T-cell (primary cell): ENCODE results near the gene C1orf87. TPM values are rescaled to one million over a fixed set of nuclear protein-coding genes. Genes with fewer than 3 reads are reported as not detected.
A peak's percentile ranks its signal among the peaks of the same experiment; 100 is the strongest.

Source experiments
- ATAC-seq, 4 experiments: fragments of 200-7000 bp in 3 of 4; fragments of 150-1000 bp in 1 of 4; cut with Tn5 transposase; replicated peaks in 1 of 4; 1 replicate in 3 of 4; 2 replicates in 1 of 4; pipeline ENCODE4 v1.10.0; 2021; ENCODE audit warnings: moderate library complexity in 3 of 4, mild to moderate bottlenecking in 2 of 4, moderate number of reproducible peaks in 1 of 4
- CTCF ChIA-PET, 2 donors: fragments of 300-600 bp; sonication (Branson Sonifier 250); formaldehyde crosslinking; loops; one replicate each; lab custom pipeline; 2022; ENCODE audit warnings: antibody characterized with exemption in 2 of 2; lab: Charles Lee
- POLR2A ChIA-PET, 2 donors: fragments of 300-600 bp; sonication (Branson Sonifier 250); formaldehyde crosslinking; loops; one replicate each; lab custom pipeline; 2022; ENCODE audit warnings: antibody characterized with exemption in 2 of 2; lab: Charles Lee
- DNase-seq, 35 experiments: peaks; one replicate each; pipeline versions ENCODE4 v3.0.0 to v3.0.0-alpha.2; 2013 to 2023
- H3K27ac ChIP-seq: one replicate; pipeline ENCODE4 v1.5.1; 2013; ENCODE audit warnings: low read length
- H3K27me3 ChIP-seq, 2 experiments: replicated peaks in 1 of 2; 1 replicate in 1 of 2; 2 replicates in 1 of 2; pipeline versions ENCODE4 v1.6.1 to v1.7.0; 2013; ENCODE audit warnings: low read length in 1 of 2, mixed read lengths in 1 of 2; ENCODE audit not compliant: control insufficient read depth in 2 of 2, insufficient read depth in 2 of 2; ENCODE audit errors: extremely low read depth in 1 of 2
- H3K36me3 ChIP-seq, 2 donors: 1 replicate in 1 of 2; 2 replicates in 1 of 2; pipeline versions ENCODE4 v1.6.1 to v1.7.0; 2013; ENCODE audit warnings: low read length in 1 of 2; ENCODE audit not compliant: control insufficient read depth in 2 of 2, insufficient read depth in 1 of 2; ENCODE audit errors: extremely low read depth in 1 of 2
- H3K4me1 ChIP-seq, 2 experiments: 1 replicate in 1 of 2; 2 replicates in 1 of 2; pipeline versions ENCODE4 v1.6.1 to v1.7.0; 2013; ENCODE audit warnings: low read length in 2 of 2, mixed read lengths in 1 of 2; ENCODE audit not compliant: insufficient read depth in 2 of 2, control insufficient read depth in 1 of 2; ENCODE audit errors: extremely low read depth in 1 of 2
- H3K4me3 ChIP-seq, 2 donors: 1 replicate in 1 of 2; 2 replicates in 1 of 2; pipeline versions ENCODE4 v1.5.1 to v1.7.0; 2013; ENCODE audit warnings: mild to moderate bottlenecking in 2 of 2, low read length in 1 of 2, moderate library complexity in 1 of 2; ENCODE audit not compliant: control insufficient read depth in 1 of 2; ENCODE audit errors: extremely low read depth in 1 of 2
- H3K9me3 ChIP-seq: 2 replicates; pipeline ENCODE4 v1.7.0; 2013
- H3K27ac Mint-ChIP-seq, 2 donors: one replicate each; pipeline ENCODE4 v1.8.0; 2020 to 2021; ENCODE audit warnings: mild to moderate bottlenecking in 2 of 2, mixed read lengths in 2 of 2
- H3K27me3 Mint-ChIP-seq, 2 donors: one replicate each; pipeline ENCODE4 v1.8.0; 2021 to 2022; ENCODE audit warnings: mixed read lengths in 2 of 2
- H3K36me3 Mint-ChIP-seq: one replicate; pipeline ENCODE4 v1.8.0; 2021; ENCODE audit warnings: mixed read lengths
- H3K4me1 Mint-ChIP-seq, 3 donors: one replicate each; pipeline ENCODE4 v1.8.0; 2020 to 2022; ENCODE audit warnings: mixed read lengths in 3 of 3, mild to moderate bottlenecking in 1 of 3
- H3K4me3 Mint-ChIP-seq, 3 donors: one replicate each; pipeline ENCODE4 v1.8.0; 2020 to 2022; ENCODE audit warnings: mild to moderate bottlenecking in 3 of 3, mixed read lengths in 3 of 3, moderate library complexity in 3 of 3
- H3K9me3 Mint-ChIP-seq, 3 donors: one replicate each; pipeline ENCODE4 v1.8.0; 2020 to 2022; ENCODE audit warnings: mixed read lengths in 3 of 3
- WGBS: methylation state at CpG from one replicate; pipeline ENCODE4 v1.1.5; 2013; ENCODE audit warnings: missing lambda C conversion rate; ENCODE audit not compliant: insufficient coverage; 5-methylcytosine and 5-hydroxymethylcytosine counted together
- total RNA-seq, 35 experiments: library from RNA in 6 of 35; stranded (reverse) in 6 of 35; fragments of 120-200 nt in 1 of 35; gene quantifications; one replicate each; pipeline versions ENCODE4 v1.2.1 to v1.2.4 and lab custom pipeline; 2013 to 2026

C1orf87 gene
- total RNA-seq, 5 donors from 2014 or later (not counting 1 experiment from before 2014, with no cell fraction given) = not detected

DNA sequence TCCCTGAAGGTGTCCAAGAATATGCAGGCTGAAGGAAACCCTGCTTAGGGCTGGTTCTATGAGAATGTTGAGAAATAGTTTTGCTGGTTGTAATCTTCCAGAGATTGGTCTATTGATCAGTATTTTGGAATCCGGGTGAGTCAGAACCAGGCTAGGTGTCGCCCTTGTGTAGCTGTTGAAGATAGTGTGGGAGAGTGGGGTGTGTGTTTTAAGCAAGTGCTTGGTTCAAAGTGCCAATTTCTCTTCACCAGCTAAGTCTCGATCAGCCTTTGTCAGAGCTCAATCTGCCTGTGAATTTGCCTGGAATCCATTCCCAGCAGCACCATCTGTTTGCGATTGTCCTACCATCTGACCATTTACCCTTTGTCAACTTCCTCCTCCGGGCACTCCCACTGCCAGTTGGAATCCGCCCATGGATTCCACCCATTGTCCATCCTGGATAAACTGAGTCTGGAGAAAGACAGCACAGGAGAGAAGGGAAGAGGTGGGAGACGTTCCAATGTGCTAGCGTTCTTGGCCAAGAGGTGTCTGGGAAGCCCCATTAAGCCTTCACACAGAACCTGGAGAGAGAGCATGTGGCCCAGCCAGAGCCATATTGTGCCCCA lies 87.6 kb downstream of the C1orf87 start:
- 71% methylated on average over 4 of the region's 8 CpGs for WGBS
- peaks cover 0 to 3% (median 0%) of the 10 kb centered on the region in 3 donors for H3K9me3 Mint-ChIP-seq
- no peak overlapping the region for H3K27ac Mint-ChIP-seq
- no peaks in the 10 kb centered on the region for H3K4me1 Mint-ChIP-seq
- no peaks in the 10 kb centered on the region for H3K36me3 Mint-ChIP-seq
- H3K27me3 ChIP-seq = no peaks in the 10 kb centered on the region
- ChIA-PET CTCF (no interaction called here), POLR2A (no interaction called here)
- H3K27ac ChIP-seq = no peak overlapping the region
- H3K4me3 ChIP-seq = no peak overlapping the region
- H3K27me3 Mint-ChIP-seq = peaks cover 6 to 18% of the 10 kb centered on the region in 2 donors
- H3K4me1 ChIP-seq = no peaks in the 10 kb centered on the region
- DNase-seq (no peak), ATAC-seq (no peak)
- no peak overlapping the region for H3K4me3 Mint-ChIP-seq
- H3K36me3 ChIP-seq = no peaks in the 10 kb centered on the region
- H3K9me3 ChIP-seq = no peaks in the 10 kb centered on the region

GRCh38 chr1:59979666-59980065 lies 93.9 kb downstream of the C1orf87 start:
- Mint-ChIP-seq H3K36me3 (no peaks in the 10 kb centered on the region), H3K27me3 (peaks cover 16 to 20% of the 10 kb centered on the region in 2 donors), H3K4me1 (no peaks in the 10 kb centered on the region), H3K27ac (no peak overlapping the region), H3K9me3 (no peaks in the 10 kb centered on the region), H3K4me3 (no peak overlapping the region)
- ChIA-PET CTCF (interaction anchor here in 1 of 2 donors (0.6 kb wide), 1 partner anchor 1069 kb away, joined by 4 read pairs; no protein-coding TSS in a partner anchor), POLR2A (no interaction called here)
- ATAC-seq (no peak), DNase-seq (no peak)
- no peak overlapping the region for H3K4me3 ChIP-seq
- H3K27me3 ChIP-seq = peaks cover 0 to 8% of the 10 kb centered on the region in 2 experiments
- no peaks in the 10 kb centered on the region for H3K4me1 ChIP-seq
- H3K36me3 ChIP-seq = no peaks in the 10 kb centered on the region
- no peaks in the 10 kb centered on the region for H3K9me3 ChIP-seq
- H3K27ac ChIP-seq = no peak overlapping the region
- no CpG with 5 or more reads among the region's 5 CpGs for WGBS

DNA sequence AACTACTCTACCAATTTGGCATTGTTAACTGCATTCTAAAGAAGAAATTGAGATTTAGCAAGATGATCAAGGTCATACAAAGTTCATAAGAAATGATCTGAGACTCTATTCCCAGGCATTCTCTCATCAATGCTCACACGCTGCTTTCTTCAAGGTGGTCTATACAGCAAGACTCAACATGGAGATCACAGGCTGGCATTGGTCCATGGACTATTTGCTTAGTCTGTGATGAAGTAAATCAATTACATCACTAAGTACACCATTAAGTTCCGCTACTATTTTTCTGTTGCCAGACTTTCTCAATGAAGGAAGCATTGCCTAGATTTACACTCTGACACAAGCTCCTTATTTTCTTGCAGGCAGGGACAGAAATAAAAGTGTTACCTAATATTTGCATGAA lies 95.1 kb downstream of the C1orf87 start:
- Mint-ChIP-seq H3K27me3 (peaks cover 21 to 22% of the 10 kb centered on the region in 2 donors), H3K4me3 (no peak overlapping the region), H3K4me1 (no peaks in the 10 kb centered on the region), H3K27ac (no peak overlapping the region), H3K36me3 (no peaks in the 10 kb centered on the region), H3K9me3 (no peaks in the 10 kb centered on the region)
- Histone ChIP-seq H3K27ac (no peak overlapping the region), H3K36me3 (no peaks in the 10 kb centered on the region), H3K9me3 (no peaks in the 10 kb centered on the region), H3K27me3 (peaks cover 0 to 8% of the 10 kb centered on the region in 2 experiments), H3K4me1 (no peaks in the 10 kb centered on the region), H3K4me3 (no peak overlapping the region)
- ChIA-PET POLR2A (no interaction called here), CTCF (no interaction called here)
- ATAC-seq (no peak), DNase-seq (no peak)
- WGBS = 100% methylated on average over 1 of the region's 2 CpGs

GRCh38 chr1:59978026-59978425 lies 95.5 kb downstream of the C1orf87 start:
- H3K4me1 Mint-ChIP-seq = no peaks in the 10 kb centered on the region
- H3K4me3 Mint-ChIP-seq = no peak overlapping the region
- ATAC-seq = no peak
- no peaks in the 10 kb centered on the region for H3K36me3 ChIP-seq
- no peaks in the 10 kb centered on the region for H3K9me3 Mint-ChIP-seq
- H3K27ac Mint-ChIP-seq = no peak overlapping the region
- no peaks in the 10 kb centered on the region for H3K9me3 ChIP-seq
- no peak overlapping the region for H3K27ac ChIP-seq
- POLR2A ChIA-PET = no interaction called here
- H3K36me3 Mint-ChIP-seq = no peaks in the 10 kb centered on the region
- no peak for DNase-seq
- peaks cover 0 to 8% of the 10 kb centered on the region in 2 experiments for H3K27me3 ChIP-seq
- H3K4me1 ChIP-seq = no peaks in the 10 kb centered on the region
- peaks cover 24 to 26% of the 10 kb centered on the region in 2 donors for H3K27me3 Mint-ChIP-seq
- no peak overlapping the region for H3K4me3 ChIP-seq
- no CpG with 5 or more reads among the region's 1 CpG for WGBS
- CTCF ChIA-PET = no interaction called here

DNA sequence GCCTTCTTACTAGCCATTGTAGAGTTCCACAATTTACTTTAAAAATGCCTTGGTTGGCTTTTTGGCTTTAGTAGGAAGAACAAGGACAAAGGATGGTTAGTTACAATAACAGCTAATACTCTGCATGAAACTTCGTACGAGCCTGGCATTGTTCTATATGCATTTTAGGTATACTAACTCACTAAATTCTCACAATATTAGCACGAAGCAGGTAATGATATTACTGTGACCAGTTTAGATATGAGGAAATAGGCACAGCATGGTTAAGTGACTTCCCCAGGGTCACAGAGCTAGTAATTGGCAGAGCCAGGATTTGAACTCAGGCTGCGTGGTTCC lies 96.5 kb downstream of the C1orf87 start:
- Histone ChIP-seq H3K36me3 (no peaks in the 10 kb centered on the region), H3K9me3 (no peaks in the 10 kb centered on the region), H3K27me3 (peaks cover 0 to 14% of the 10 kb centered on the region in 2 experiments), H3K4me3 (no peak overlapping the region), H3K27ac (no peak overlapping the region), H3K4me1 (no peaks in the 10 kb centered on the region)
- Mint-ChIP-seq H3K27me3 (peaks cover 28 to 34% of the 10 kb centered on the region in 2 donors), H3K27ac (no peak overlapping the region), H3K4me1 (no peaks in the 10 kb centered on the region), H3K4me3 (no peak overlapping the region), H3K36me3 (no peaks in the 10 kb centered on the region), H3K9me3 (no peaks in the 10 kb centered on the region)
- WGBS = no CpG with 5 or more reads among the region's 4 CpGs
- ChIA-PET POLR2A (no interaction called here), CTCF (interaction anchor here in 1 of 2 donors (0.7 kb wide), 1 partner anchor 319 kb away, joined by 5 read pairs; no protein-coding TSS in a partner anchor)
- no peak for ATAC-seq
- no peak for DNase-seq

GRCh38 chr1:59976194-59977074 lies 97.1 kb downstream of the C1orf87 start:
- H3K4me1 ChIP-seq = peaks cover 0 to 3% of the 10 kb centered on the region in 2 experiments
- ATAC-seq (no peak), DNase-seq (peak in 25 of 35 experiments; percentile 1 to 55 (median 27))
- H3K36me3 ChIP-seq = no peaks in the 10 kb centered on the region
- H3K9me3 ChIP-seq = no peaks in the 10 kb centered on the region
- ChIA-PET CTCF (interaction anchor here (0.7 to 1.3 kb wide), 3 partner anchors 9 to 320 kb away, joined by 3 to 5 read pairs (median 4); no protein-coding TSS in a partner anchor), POLR2A (no interaction called here)
- H3K27me3 Mint-ChIP-seq = peaks cover 29 to 35% of the 10 kb centered on the region in 2 donors
- no peaks in the 10 kb centered on the region for H3K9me3 Mint-ChIP-seq
- 3% methylated on average over 6 of the region's 19 CpGs for WGBS
- H3K4me1 Mint-ChIP-seq = peaks cover 1 to 3% (median 1%) of the 10 kb centered on the region in 3 donors
- no peak overlapping the region for H3K27ac ChIP-seq
- no peak overlapping the region for H3K27ac Mint-ChIP-seq
- H3K36me3 Mint-ChIP-seq = no peaks in the 10 kb centered on the region
- no peak overlapping the region for H3K4me3 Mint-ChIP-seq
- peaks cover 0 to 19% of the 10 kb centered on the region in 2 experiments for H3K27me3 ChIP-seq
- no peak overlapping the region for H3K4me3 ChIP-seq
